ENCODE results near the gene PLEKHA7. TPM values are rescaled to one million over a fixed set of nuclear protein-coding genes. Genes with fewer than 3 reads are reported as not detected.

PLEKHA7 gene
- total and polyA plus RNA-seq, 2 experiments from 2014 or later = 0.43 TPM; not detected in 1

DNA sequence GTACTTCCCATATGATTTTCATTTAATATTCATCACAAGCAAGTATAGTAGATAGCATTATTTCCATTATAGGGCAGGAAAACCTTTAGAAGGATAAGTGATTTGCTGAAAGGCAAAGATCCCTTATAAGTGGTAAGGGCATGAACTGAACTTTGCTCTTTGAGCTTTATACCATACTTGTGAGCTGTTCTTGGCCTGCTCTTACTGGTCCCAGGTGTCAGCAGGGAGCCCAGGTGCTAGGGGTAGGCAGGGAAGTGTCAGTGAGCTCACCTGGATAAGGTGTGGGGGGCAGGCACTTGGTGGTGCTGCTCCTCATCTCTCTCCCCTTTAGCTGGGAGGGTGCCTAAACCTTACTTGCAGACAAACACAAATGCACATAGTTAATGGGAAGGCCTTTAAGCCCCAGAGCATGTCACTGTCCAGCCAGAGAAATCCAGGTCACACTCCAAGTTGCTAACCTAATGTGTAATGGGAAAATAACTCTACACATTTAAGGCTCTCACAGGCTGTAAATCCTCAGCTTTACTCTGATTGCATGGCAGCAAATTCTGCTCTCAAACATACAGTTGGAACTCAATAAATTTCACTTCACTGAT is 114.4 kb downstream of the PLEKHA7 start:
- H3K9ac ChIP-seq = no peak overlapping the region
- in situ Hi-C loops (cut with MboI) = no loop called here
- H3K9me3 ChIP-seq (ENCODE audit: low read depth) = no peaks in the 10 kb centered on the region
- no peaks in the 10 kb centered on the region for H4K20me1 ChIP-seq (ENCODE audit: insufficient read depth)
- H3F3A ChIP-seq (ENCODE audit: insufficient read depth) = no peaks in the 10 kb centered on the region
- H2AFZ ChIP-seq = no peak overlapping the region
- H3K27ac ChIP-seq = no peak overlapping the region
- 0 out of 2 replicates have a peak, but pooled peaks cover 9% of the 10 kb centered on the region for H3K27me3 ChIP-seq (replicated peaks; ENCODE audit: insufficient read depth)
- H3K4me3 ChIP-seq = no peak overlapping the region
- H3K36me3 ChIP-seq (ENCODE audit: low read depth) = no peaks in the 10 kb centered on the region
- H3K4me1 ChIP-seq (ENCODE audit: insufficient read depth) = no peaks in the 10 kb centered on the region
- no peak for DNase-seq
- no peak overlapping the region for H3K4me2 ChIP-seq (ENCODE audit: unreplicated experiment)
- TF ChIP-seq EZH2phosphoT487 (IDR thresholded peaks at IDR 0.05; ENCODE audit: insufficient read depth, low read depth) (no peak), EZH2 (IDR thresholded peaks at IDR 0.05; ENCODE audit: insufficient read depth, poor library complexity, severe bottlenecking) (no peak)
- no peaks in the 10 kb centered on the region for H3K9me2 ChIP-seq (ENCODE audit: insufficient read depth)
- H3K79me2 ChIP-seq (ENCODE audit: insufficient read depth) = no peaks in the 10 kb centered on the region

DNA sequence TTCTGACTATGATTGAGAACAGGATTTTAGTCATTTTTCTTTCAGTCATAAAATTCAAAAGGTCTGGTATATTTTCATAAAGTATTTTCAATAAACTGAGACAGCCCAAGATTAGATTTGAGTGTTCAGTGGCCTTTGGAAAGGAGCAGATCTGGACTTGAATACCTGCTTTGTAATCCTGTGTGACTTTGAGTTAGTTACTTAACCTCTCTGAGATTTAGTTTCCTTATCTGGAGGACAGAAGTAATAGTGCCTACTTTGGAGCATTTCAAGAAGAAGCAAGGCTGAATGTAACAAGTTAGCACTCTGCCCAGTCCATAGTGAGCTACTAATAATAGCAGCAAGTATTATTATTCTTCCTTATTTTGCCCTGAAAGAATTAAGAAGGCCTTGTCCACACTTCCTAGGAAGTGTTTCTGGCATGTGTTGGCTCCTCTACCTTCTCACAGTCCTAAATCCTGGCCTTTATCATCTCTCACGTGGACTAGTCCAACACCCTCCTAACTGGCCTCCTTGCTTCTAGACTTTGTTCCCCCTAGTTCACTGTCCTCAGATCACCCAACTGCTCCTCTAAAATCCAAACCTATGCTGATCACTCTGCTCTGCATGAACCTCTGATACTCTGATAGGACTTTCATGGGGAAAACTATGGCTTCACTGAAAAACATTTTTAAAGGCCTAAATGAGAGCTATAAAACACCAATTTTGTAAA is 115.8 kb downstream of the PLEKHA7 start:
- H3K9me3 ChIP-seq (ENCODE audit: low read depth) = no peaks in the 10 kb centered on the region
- no peak overlapping the region for H3K4me3 ChIP-seq
- H4K20me1 ChIP-seq (ENCODE audit: insufficient read depth) = no peaks in the 10 kb centered on the region
- no peak overlapping the region for H3K4me2 ChIP-seq (ENCODE audit: unreplicated experiment)
- 0 out of 2 replicates have a peak, but pooled peaks cover 9% of the 10 kb centered on the region for H3K27me3 ChIP-seq (replicated peaks; ENCODE audit: insufficient read depth)
- no peaks in the 10 kb centered on the region for H3K79me2 ChIP-seq (ENCODE audit: insufficient read depth)
- no peaks in the 10 kb centered on the region for H3F3A ChIP-seq (ENCODE audit: insufficient read depth)
- H3K9me2 ChIP-seq (ENCODE audit: insufficient read depth) = no peaks in the 10 kb centered on the region
- no peak overlapping the region for H2AFZ ChIP-seq
- H3K9ac ChIP-seq = no peak overlapping the region
- TF ChIP-seq EZH2 (IDR thresholded peaks at IDR 0.05; ENCODE audit: insufficient read depth, poor library complexity, severe bottlenecking) (no peak), EZH2phosphoT487 (IDR thresholded peaks at IDR 0.05; ENCODE audit: insufficient read depth, low read depth) (no peak)
- H3K27ac ChIP-seq = no peak overlapping the region
- no peaks in the 10 kb centered on the region for H3K4me1 ChIP-seq (ENCODE audit: insufficient read depth)
- in situ Hi-C loops (cut with MboI) = no loop called here
- no peak for DNase-seq
- no peaks in the 10 kb centered on the region for H3K36me3 ChIP-seq (ENCODE audit: low read depth)
- WGBS, 2 experiments (ENCODE audit: low coverage in 1 of 2, low lambda C conversion rate in 2 of 2, missing lambda C conversion rate in 2 of 2) = 21 to 26% methylated on average over 1 of the region's 1 CpG

- TF ChIP-seq EZH2 (IDR thresholded peaks at IDR 0.05; ENCODE audit: insufficient read depth, poor library complexity, severe bottlenecking) = no peak
- no peak for TF ChIP-seq EZH2phosphoT487 (IDR thresholded peaks at IDR 0.05; ENCODE audit: insufficient read depth, low read depth)
- 42 to 44% methylated on average over 7 of the region's 7 CpGs for WGBS, 2 experiments (ENCODE audit: low coverage in 1 of 2, low lambda C conversion rate in 2 of 2, missing lambda C conversion rate in 2 of 2)
- in situ Hi-C loops (cut with MboI) = no loop called here
These were observed 116.6 kb downstream of the PLEKHA7 start for GRCh38 chr11:16897470-16898061.

DNA sequence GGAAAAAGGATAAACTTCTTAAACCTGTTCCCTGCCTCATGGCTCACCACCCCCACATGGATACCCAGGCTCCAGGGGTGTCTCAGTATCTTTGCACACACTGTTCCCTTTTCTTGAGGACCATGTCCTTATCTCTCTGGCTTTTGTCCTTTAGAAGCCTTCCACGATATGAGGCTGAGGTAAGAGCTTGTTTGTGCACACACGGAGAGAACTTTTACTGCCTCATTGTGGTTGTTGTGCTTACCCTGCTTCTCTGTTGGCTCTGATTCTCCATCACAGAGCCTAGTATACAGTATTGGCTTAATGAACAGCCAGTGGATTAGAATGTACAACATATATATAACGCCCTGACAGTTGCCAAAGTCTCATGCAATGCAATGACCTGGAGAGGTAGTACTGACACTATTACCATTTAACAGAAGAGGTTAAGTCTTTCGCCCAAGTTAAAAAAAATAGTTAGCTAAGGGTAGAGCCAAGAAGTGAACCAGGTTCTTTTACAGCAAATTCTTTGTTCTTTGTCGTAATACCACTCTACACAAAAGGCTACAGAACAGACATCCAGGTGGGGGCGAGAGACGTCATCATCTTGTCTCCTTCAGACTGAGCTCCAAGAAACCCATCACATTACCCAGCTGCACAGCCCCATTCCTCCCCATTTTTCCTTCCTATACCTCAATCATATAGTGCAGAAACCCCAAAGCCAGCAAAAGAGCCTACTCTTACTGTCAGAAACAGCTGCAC is 117.3 kb downstream of the PLEKHA7 start:
- H3K9me3 ChIP-seq (ENCODE audit: low read depth) = no peaks in the 10 kb centered on the region
- H3K27ac ChIP-seq = no peak overlapping the region
- no peaks in the 10 kb centered on the region for H3F3A ChIP-seq (ENCODE audit: insufficient read depth)
- no peaks in the 10 kb centered on the region for H3K9me2 ChIP-seq (ENCODE audit: insufficient read depth)
- H3K4me2 ChIP-seq (ENCODE audit: unreplicated experiment) = no peak overlapping the region
- H3K27me3 ChIP-seq (replicated peaks; ENCODE audit: insufficient read depth) = 0 out of 2 replicates have a peak, but pooled peaks cover 9% of the 10 kb centered on the region
- in situ Hi-C loops (cut with MboI) = no loop called here
- no peak overlapping the region for H2AFZ ChIP-seq
- H3K4me3 ChIP-seq = no peak overlapping the region
- no peaks in the 10 kb centered on the region for H3K79me2 ChIP-seq (ENCODE audit: insufficient read depth)
- WGBS, 2 experiments (ENCODE audit: low coverage in 1 of 2, low lambda C conversion rate in 2 of 2, missing lambda C conversion rate in 2 of 2) = 40 to 42% methylated on average over 7 of the region's 7 CpGs
- no peaks in the 10 kb centered on the region for H4K20me1 ChIP-seq (ENCODE audit: insufficient read depth)
- no peak for DNase-seq
- TF ChIP-seq EZH2 (IDR thresholded peaks at IDR 0.05; ENCODE audit: insufficient read depth, poor library complexity, severe bottlenecking) = no peak
- no peak overlapping the region for H3K9ac ChIP-seq
- no peaks in the 10 kb centered on the region for H3K36me3 ChIP-seq (ENCODE audit: low read depth)
- H3K4me1 ChIP-seq (ENCODE audit: insufficient read depth) = no peaks in the 10 kb centered on the region

More at GRCh38 chr11:16897470-16898061, 116.6 kb downstream of the PLEKHA7 start:
- no peaks in the 10 kb centered on the region for H3K9me2 ChIP-seq (ENCODE audit: insufficient read depth)
- no peak overlapping the region for H3K27ac ChIP-seq
- no peaks in the 10 kb centered on the region for H4K20me1 ChIP-seq (ENCODE audit: insufficient read depth)
- no peaks in the 10 kb centered on the region for H3K79me2 ChIP-seq (ENCODE audit: insufficient read depth)
- H3K4me3 ChIP-seq = no peak overlapping the region
- DNase-seq = no peak
- H3K36me3 ChIP-seq (ENCODE audit: low read depth) = no peaks in the 10 kb centered on the region
- no peak overlapping the region for H2AFZ ChIP-seq
- H3K9me3 ChIP-seq (ENCODE audit: low read depth) = no peaks in the 10 kb centered on the region
- H3K27me3 ChIP-seq (replicated peaks; ENCODE audit: insufficient read depth) = 0 out of 2 replicates have a peak, but pooled peaks cover 9% of the 10 kb centered on the region
- H3K4me1 ChIP-seq (ENCODE audit: insufficient read depth) = no peaks in the 10 kb centered on the region
- H3K9ac ChIP-seq = no peak overlapping the region
- H3F3A ChIP-seq (ENCODE audit: insufficient read depth) = no peaks in the 10 kb centered on the region
- no peak overlapping the region for H3K4me2 ChIP-seq (ENCODE audit: unreplicated experiment)
